ENCODE data around the gene ZNF764.
"Not testable (repeated sequence)": the region's sequence is repeated elsewhere in the genome, so short reads cannot be mapped to it uniquely, and the experiment has no call there.

ZNF764 gene

GRCh38 chr16:30526137-30526822, 31.9 kb downstream of the ZNF764 start, which contains the start of gene ZNF768:
Gene ZNF768 (minus strand): TSS chr16:30526566. CDS start chr16:30526413, 153 bp downstream.
- DNase-seq, result peak; percentile 61

- DNase-seq, result no peak
Measured at GRCh38 chr16:30525844-30526136, 32.4 kb downstream of the ZNF764 start.

GRCh38 chr16:30524575-30525568, 33.3 kb downstream of the ZNF764 start:
- no peak for DNase-seq

- no peak for DNase-seq
Measured at GRCh38 chr16:30523768-30524574, 34.2 kb downstream of the ZNF764 start.

GRCh38 chr16:30522702-30523463, 35.3 kb downstream of the ZNF764 start:
- not testable (repeated sequence) for DNase-seq

GRCh38 chr16:30521873-30522641, 36.1 kb downstream of the ZNF764 start:
- DNase-seq, result no peak

- DNase-seq, result no peak
Measured at GRCh38 chr16:30521476-30521872, 36.7 kb downstream of the ZNF764 start.

- no peak for DNase-seq
Measured at GRCh38 chr16:30519120-30520049, 38.8 kb downstream of the ZNF764 start.

- no peak for DNase-seq
Measured at GRCh38 chr16:30518552-30518951, 39.6 kb downstream of the ZNF764 start.

GRCh38 chr16:30515275-30515674, 42.9 kb downstream of the ZNF764 start:
- DNase-seq, result no peak

- no peak for DNase-seq
Measured at GRCh38 chr16:30511509-30511908, 46.7 kb downstream of the ZNF764 start.

- DNase-seq, result no peak
Measured at GRCh38 chr16:30510376-30510938, 47.7 kb downstream of the ZNF764 start.

- no peak for DNase-seq
Measured at GRCh38 chr16:30509081-30509765, 49.0 kb downstream of the ZNF764 start.
